Adrenal gland (tissue), 12 donors: ENCODE results near the gene GRAP2. TPM values are rescaled to one million over a fixed set of nuclear protein-coding genes. Genes with fewer than 3 reads are reported as not detected.

Source experiments
- DNase-seq, 7 donors: peaks; one replicate each; pipeline ENCODE4 v3.0.0-alpha.2; 2019 to 2020
- H3K27ac ChIP-seq, 5 donors: fragments of 200-600 bp; sonication (generic) in 4 of 5; 1 replicate in 3 of 5; 2 replicates in 2 of 5; pipeline versions ENCODE4 v1.5.1 to v1.8.0; 2016 to 2020; ENCODE audit warnings: mild to moderate bottlenecking in 1 of 5
- H3K27me3 ChIP-seq: fragments of 200-600 bp; 2 replicates; pipeline ENCODE4 v1.8.0; 2021
- H3K36me3 ChIP-seq, 2 donors: fragments of 200-600 bp; replicated peaks in 1 of 2; 1 replicate in 1 of 2; 2 replicates in 1 of 2; pipeline versions ENCODE4 v1.5.1 to v1.8.0; 2018 to 2022
- H3K4me1 ChIP-seq, 2 donors: fragments of 200-600 bp; replicated peaks in 1 of 2; 1 replicate in 1 of 2; 2 replicates in 1 of 2; pipeline versions ENCODE4 v1.5.1 to v1.8.0; 2018 to 2021
- H3K4me3 ChIP-seq, 4 donors: fragments of 200-600 bp; sonication (generic) in 3 of 4; one replicate each; pipeline ENCODE4 v1.5.1; 2016 to 2018
- H3K9me3 ChIP-seq, 3 donors: fragments of 200-600 bp; sonication (generic) in 1 of 3; replicated peaks in 1 of 3; 1 replicate in 2 of 3; 2 replicates in 1 of 3; pipeline versions ENCODE4 v1.5.1 to v1.8.0; 2016 to 2021
- CTCF ChIP-seq, 6 experiments: fragments of 450-650 bp in 4 of 6; fragments of 200-600 bp in 2 of 6; sonication (generic) in 1 of 6; IDR thresholded peaks; 1 replicate in 5 of 6; 2 replicates in 1 of 6; pipeline versions ENCODE4 v1.5.1 to v1.8.0; 2016 to 2021; ENCODE audit warnings: antibody characterized with exemption in 6 of 6, mild to moderate bottlenecking in 2 of 6, moderate library complexity in 1 of 6
- POLR2A ChIP-seq, 2 donors: fragments of 450-650 bp; IDR thresholded peaks; one replicate each; pipeline ENCODE4 v1.6.1; 2017; ENCODE audit warnings: antibody characterized with exemption in 2 of 2, mild to moderate bottlenecking in 2 of 2, moderate library complexity in 1 of 2
- WGBS, 4 donors: extraction: QIAGEN DNeasy Blood & Tissue Kit in 2 of 4; methylation state at CpG; one replicate each; pipeline versions ENCODE4 v1.1.5 to v1.1.7; 2013 to 2017; 5-methylcytosine and 5-hydroxymethylcytosine counted together
- intact Hi-C, 2 donors: fragments of 100-400 bp; cut with DNase I; formaldehyde crosslinking; loops; one replicate each; pipeline versions ENCODE4 v1.14.1 to v1.15.0; 2022 to 2023
- polyA plus RNA-seq, 3 donors: library from polyadenylated mRNA; stranded (reverse); fragments of 200-250 nt in 2 of 3; fragments of 350-450 nt in 1 of 3; fragmentation: Illumina TruSeq in 1 of 3; extraction: RNeasy Lipid Tissue Mini Kit (QIAGEN cat#74804) in 1 of 3; gene quantifications; one replicate each; pipeline ENCODE4 v1.2.3, GENCODE V29; 2013 to 2014
- total RNA-seq, 9 donors: library from RNA; depleted of rRNA in 4 of 9; stranded (reverse); fragments of >200 nt in 4 of 9; fragments of 120-200 nt in 1 of 9; fragmentation: NEBNext Ultra II Directional in 1 of 9; extraction: Animal tissue kit (Norgen Biotek cat#: 25700) in 1 of 9; gene quantifications; one replicate each; pipeline versions ENCODE4 v1.1.0 to v1.2.4, GENCODE V29; 2013 to 2023
- donor health status: healthy with polysubstance abuse.
- donor health status: Bipolar disorder and iron deficiency.
- donor health status: DM: yes; HTN: yes; CAD: no.
- donor health status: DM: no; HTN: no; CAD: no.
- donor health status: DM: no; HTN: no; CAD: no.
- donor health status: DM: yes; HTN: yes; CAD: no.

The GRAP2 gene
- total and polyA plus RNA-seq, 12 donors, result 0.28 to 1.7 (median 0.61) TPM; not detected in 1

DNA sequence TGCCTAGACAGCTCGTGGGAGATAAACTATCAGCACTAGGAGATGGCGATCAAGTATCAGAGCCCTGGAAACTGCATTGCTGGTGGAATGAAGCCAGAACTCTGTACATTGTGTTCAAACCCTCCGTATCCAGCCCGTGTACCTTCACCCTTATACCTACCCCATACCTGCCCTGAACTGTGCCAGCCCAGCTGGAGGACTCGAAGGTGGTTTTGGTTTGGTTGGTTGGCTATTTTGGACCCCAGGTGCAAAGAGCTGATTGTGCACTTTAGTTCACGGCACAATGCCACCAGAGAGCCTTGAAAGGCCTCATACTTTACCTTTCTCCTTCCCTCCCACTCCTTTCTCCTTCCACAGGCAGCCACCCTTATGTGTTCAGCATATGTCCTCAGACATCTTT lies 109.9 kb downstream of the GRAP2 start:
- no peaks in the 10 kb centered on the region for H3K4me1 ChIP-seq
- H3K4me3 ChIP-seq, result no peak overlapping the region
- no peaks in the 10 kb centered on the region for H3K9me3 ChIP-seq
- H3K27ac ChIP-seq, result no peak overlapping the region
- H3K27me3 ChIP-seq, result peaks cover 8% of the 10 kb centered on the region
- intact Hi-C loops, result loop anchor here in 1 of 2 donors (10.0 kb wide), 1 partner anchor 536 kb away; no protein-coding TSS in a partner anchor
- no peak for DNase-seq
- 81 to 91% (median 88%) methylated on average over 6 of the region's 6 CpGs for WGBS, 4 donors
- TF ChIP-seq CTCF (IDR thresholded peaks at IDR 0.05), result no peak
- TF ChIP-seq POLR2A (IDR thresholded peaks at IDR 0.05), result no peak
- H3K36me3 ChIP-seq, result no peaks in the 10 kb centered on the region

GRCh38 chr22:40014667-40015248 lies 113.9 kb downstream of the GRAP2 start:
- H3K4me1 ChIP-seq, result no peaks in the 10 kb centered on the region
- no peak overlapping the region for H3K4me3 ChIP-seq
- no peaks in the 10 kb centered on the region for H3K9me3 ChIP-seq
- peaks cover 3% of the 10 kb centered on the region for H3K27me3 ChIP-seq
- 85 to 92% (median 87%) methylated on average over 5 of the region's 5 CpGs for WGBS, 4 donors
- intact Hi-C loops, result loop anchor here in 1 of 2 donors (10.0 kb wide), 1 partner anchor 540 kb away; no protein-coding TSS in a partner anchor
- no peak overlapping the region for H3K27ac ChIP-seq
- H3K36me3 ChIP-seq, result no peaks in the 10 kb centered on the region
- TF ChIP-seq CTCF (IDR thresholded peaks at IDR 0.05), result no peak
- TF ChIP-seq POLR2A (IDR thresholded peaks at IDR 0.05), result no peak
- DNase-seq, result no peak

- no peak for DNase-seq
- 77 to 86% (median 84%) methylated on average over 10 of the region's 10 CpGs for WGBS, 4 donors
- intact Hi-C loops, result loop anchor here in 1 of 2 donors (10.0 kb wide), 1 partner anchor 541 kb away; no protein-coding TSS in a partner anchor
- Histone ChIP-seq H3K27ac (no peak overlapping the region), H3K4me1 (no peaks in the 10 kb centered on the region), H3K9me3 (no peaks in the 10 kb centered on the region), H3K36me3 (no peaks in the 10 kb centered on the region), H3K4me3 (no peak overlapping the region), H3K27me3 (no peaks in the 10 kb centered on the region)
- TF ChIP-seq POLR2A (IDR thresholded peaks at IDR 0.05), result no peak
- TF ChIP-seq CTCF (IDR thresholded peaks at IDR 0.05), result no peak
These were observed 114.6 kb downstream of the GRAP2 start for GRCh38 chr22:40015358-40015976.

DNA sequence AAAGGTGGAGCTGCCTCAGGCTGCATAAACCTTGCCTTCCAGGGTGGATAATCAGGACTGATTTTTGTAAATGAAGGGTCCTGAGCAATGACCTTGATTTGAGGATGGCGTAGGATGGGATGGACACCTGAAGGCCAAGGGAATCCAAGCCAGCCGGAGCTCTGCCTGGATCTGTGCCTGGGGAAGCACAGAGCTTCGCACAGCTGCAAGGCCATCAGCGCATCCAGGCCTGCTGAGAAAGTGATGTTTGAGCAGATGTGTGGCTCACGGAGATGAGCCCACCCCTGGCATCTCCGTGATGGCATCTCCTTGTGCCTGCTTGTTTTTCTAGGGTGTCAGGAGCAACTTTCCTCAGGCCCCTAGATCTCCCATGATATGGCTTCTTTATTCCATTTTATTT lies 117.2 kb downstream of the GRAP2 start:
- Histone ChIP-seq H3K4me1 (no peaks in the 10 kb centered on the region), H3K27me3 (no peaks in the 10 kb centered on the region), H3K4me3 (no peak overlapping the region), H3K9me3 (no peaks in the 10 kb centered on the region), H3K27ac (no peak overlapping the region), H3K36me3 (no peaks in the 10 kb centered on the region)
- TF ChIP-seq POLR2A (IDR thresholded peaks at IDR 0.05) (no peak), CTCF (IDR thresholded peaks at IDR 0.05) (no peak)
- no peak for DNase-seq
- WGBS, 4 donors, result 67 to 82% (median 72%) methylated on average over 5 to 6 of the region's 6 CpGs
- intact Hi-C loops, result loop anchor here in 1 of 2 donors (10.0 kb wide), 1 partner anchor 543 kb away; no protein-coding TSS in a partner anchor
